WTC11 (cell line): ENCODE data around the gene DCAF17. TPM values are rescaled to one million over a fixed set of nuclear protein-coding genes. Genes with fewer than 3 reads are reported as not detected.
A peak's percentile ranks its signal among the peaks of the same experiment; 100 is the strongest.

Source experiments
- ATAC-seq: fragments of 200-7000 bp; cut with Tn5 transposase; 2 replicates; pipeline ENCODE4 v1.10.0; 2021; ENCODE audit warnings: mild to moderate bottlenecking, moderate library complexity
- CTCF ChIA-PET: fragments of 300-600 bp; sonication (Branson Sonifier 250); formaldehyde crosslinking; loops from one replicate; lab custom pipeline; 2021; ENCODE audit warnings: antibody characterized with exemption; lab: Charles Lee
- POLR2A ChIA-PET: fragments of 350-600 bp; sonication (Branson Sonifier 250); formaldehyde crosslinking; loops from one replicate; lab custom pipeline; 2021; ENCODE audit warnings: antibody characterized with exemption; lab: Charles Lee
- DNase-seq: peaks from one replicate; pipeline ENCODE4 v3.0.0; 2021; ENCODE audit warnings: low spot score
- H3K27ac Mint-ChIP-seq: 2 replicates; pipeline ENCODE4 v1.8.0; 2021; ENCODE audit warnings: mixed read lengths
- H3K27me3 Mint-ChIP-seq: 2 replicates; pipeline ENCODE4 v1.8.0; 2021; ENCODE audit warnings: low read depth, mild to moderate bottlenecking, moderate library complexity, mixed read lengths
- H3K36me3 Mint-ChIP-seq: 2 replicates; pipeline ENCODE4 v1.8.0; 2021; ENCODE audit warnings: mixed read lengths
- H3K4me1 Mint-ChIP-seq: 2 replicates; pipeline ENCODE4 v1.8.0; 2022; ENCODE audit warnings: mixed read lengths
- H3K4me3 Mint-ChIP-seq: 2 replicates; pipeline ENCODE4 v1.8.0; 2021; ENCODE audit warnings: mild to moderate bottlenecking, moderate library complexity, mixed read lengths
- H3K9me3 Mint-ChIP-seq: 2 replicates; pipeline ENCODE4 v1.8.0; 2021; ENCODE audit warnings: mixed read lengths
- AFF4 ChIP-seq: sonication (generic); formaldehyde crosslinking; IDR thresholded peaks from 2 replicates; pipeline ENCODE4 v1.8.1; 2023; ENCODE audit warnings: mild to moderate bottlenecking, missing genetic modification reagents, borderline replicate concordance
- ARID4B ChIP-seq: sonication (generic); formaldehyde crosslinking; IDR thresholded peaks from 2 replicates; pipeline ENCODE4 v1.8.0; 2023; ENCODE audit warnings: missing genetic modification reagents, mild to moderate bottlenecking, borderline replicate concordance
- ATF3 ChIP-seq: sonication (generic); formaldehyde crosslinking; conservative IDR thresholded peaks from 2 replicates; pipeline ENCODE4 v1.8.1; 2022; ENCODE audit warnings: mild to moderate bottlenecking, missing genetic modification reagents
- ATF6 ChIP-seq: sonication (generic); formaldehyde crosslinking; IDR thresholded peaks from 2 replicates; pipeline ENCODE4 v1.8.1; 2023; ENCODE audit warnings: mild to moderate bottlenecking, missing genetic modification reagents
- CDX4 ChIP-seq: fragments of 250-450 bp; sonication (Bioruptor Pico); IDR thresholded peaks from 2 replicates; pipeline ENCODE4 v1.9.0; 2021; ENCODE audit warnings: moderate library complexity, mild to moderate bottlenecking, inconsistent platforms, borderline replicate concordance
- CREB1 ChIP-seq: sonication (generic); formaldehyde crosslinking; IDR thresholded peaks from 2 replicates; pipeline ENCODE4 v1.8.0; 2023; ENCODE audit warnings: mild to moderate bottlenecking, missing genetic modification reagents
- EMX1 ChIP-seq: fragments of 250-450 bp; sonication (Bioruptor Pico); IDR thresholded peaks from 2 replicates; pipeline ENCODE4 v1.8.0; 2021; ENCODE audit warnings: mild to moderate bottlenecking
- ETV6 ChIP-seq: sonication (generic); formaldehyde crosslinking; IDR thresholded peaks from 2 replicates; pipeline ENCODE4 v1.8.1; 2022; ENCODE audit warnings: mild to moderate bottlenecking, missing genetic modification reagents
- FOXP4 ChIP-seq: sonication (generic); formaldehyde crosslinking; IDR thresholded peaks from 2 replicates; pipeline ENCODE4 v1.8.0; 2022; ENCODE audit warnings: mild to moderate bottlenecking, missing genetic modification reagents
- IRF2 ChIP-seq: sonication (generic); formaldehyde crosslinking; IDR thresholded peaks from 2 replicates; pipeline ENCODE4 v1.8.0; 2022; ENCODE audit warnings: low read depth, missing genetic modification reagents, borderline replicate concordance
- MAX ChIP-seq: sonication (generic); formaldehyde crosslinking; IDR thresholded peaks from 2 replicates; pipeline ENCODE4 v1.8.0; 2022; ENCODE audit warnings: mild to moderate bottlenecking, missing genetic modification reagents
- MYBL2 ChIP-seq: sonication (generic); formaldehyde crosslinking; IDR thresholded peaks from 2 replicates; pipeline ENCODE4 v1.8.1; 2023; ENCODE audit warnings: mild to moderate bottlenecking, moderate library complexity, missing genetic modification reagents
- NFATC4 ChIP-seq: fragments of 250-450 bp; sonication (Bioruptor Pico); IDR thresholded peaks from 2 replicates; pipeline ENCODE4 v1.9.0; 2021; ENCODE audit warnings: mild to moderate bottlenecking
- NFYB ChIP-seq: sonication (generic); formaldehyde crosslinking; conservative IDR thresholded peaks from 2 replicates; pipeline ENCODE4 v1.8.0; 2022; ENCODE audit warnings: low read depth, missing genetic modification reagents
- STAT6 ChIP-seq: sonication (generic); formaldehyde crosslinking; conservative IDR thresholded peaks from 2 replicates; pipeline ENCODE4 v1.8.1; 2023; ENCODE audit warnings: mild to moderate bottlenecking, low read depth, missing genetic modification reagents, moderate library complexity
- TP53 ChIP-seq: sonication (generic); formaldehyde crosslinking; IDR thresholded peaks from 2 replicates; pipeline ENCODE4 v1.8.1; 2023; ENCODE audit warnings: mild to moderate bottlenecking, missing genetic modification reagents
- ZNF121 ChIP-seq: sonication (generic); formaldehyde crosslinking; IDR thresholded peaks from 2 replicates; pipeline ENCODE4 v1.8.0; 2023; ENCODE audit warnings: missing genetic modification reagents
- ZNF219 ChIP-seq: sonication (generic); formaldehyde crosslinking; IDR thresholded peaks from 2 replicates; pipeline ENCODE4 v1.8.0; 2023; ENCODE audit warnings: missing genetic modification reagents, mild to moderate bottlenecking, borderline replicate concordance
- ZNF232 ChIP-seq: sonication (generic); formaldehyde crosslinking; IDR thresholded peaks from 2 replicates; pipeline ENCODE4 v1.8.0; 2022; ENCODE audit warnings: mild to moderate bottlenecking, missing genetic modification reagents
- total RNA-seq: library from RNA; stranded (reverse); gene quantifications from 3 replicates; pipeline ENCODE4 v1.2.3, GENCODE V29; 2021

Gene DCAF17
- total RNA-seq, 1 experiment from 2014 or later = 27.2 TPM

GRCh38 chr2:171407676-171408044, 26.4 kb upstream of the DCAF17 start (continued):
- TF ChIP-seq ARID4B (CRISPR knock-in tag) (no peak), TP53 (CRISPR knock-in tag) (no peak), ZNF121 (no peak), CDX4 (CRISPR knock-in tag) (no peak)
- TF ChIP-seq, all 79 proteins: peak for 0

- H3K9me3 Mint-ChIP-seq = no peaks in the 10 kb centered on the region
- H3K4me1 Mint-ChIP-seq = peaks cover 76% of the 10 kb centered on the region
- peak overlapping the region; percentile 48 for H3K4me3 Mint-ChIP-seq
- CTCF ChIA-PET = interaction anchor here (1.2 to 2.3 kb wide), 3 partner anchors 24 to 436 kb away, joined by 4 to 8 read pairs (median 6); partner anchors contain the start of genes DCAF17 and METTL8
- POLR2A ChIA-PET = interaction anchor here (1.0 to 1.3 kb wide), 3 partner anchors 24 to 198 kb away, joined by 3 to 5 read pairs (median 3); partner anchors contain the start of genes DCAF17 and METTL8
- H3K27ac Mint-ChIP-seq = peak overlapping the region; percentile 83
- H3K27me3 Mint-ChIP-seq = no peaks in the 10 kb centered on the region
- peak; percentile 46 for DNase-seq
- peaks cover 5% of the 10 kb centered on the region for H3K36me3 Mint-ChIP-seq
- peak; percentile 93 for ATAC-seq
- TF ChIP-seq MAX = no peak; the same call in 1 of the 2 replicates
- TF ChIP-seq AFF4 (CRISPR knock-in tag) = no peak
- no peak for TF ChIP-seq MYBL2 (CRISPR knock-in tag)
- TF ChIP-seq ZNF232 = no peak
- TF ChIP-seq NFYB (CRISPR knock-in tag) = no peak
- TF ChIP-seq NFATC4 = no peak
- TF ChIP-seq IRF2 = no peak
- TF ChIP-seq CREB1 = no peak
- TF ChIP-seq ATF3 (CRISPR knock-in tag) = no peak
- TF ChIP-seq EMX1 (CRISPR knock-in tag) = no peak
- TF ChIP-seq FOXP4 (CRISPR knock-in tag) = peak; percentile 45; the same call in 1 of the 2 replicates
- TF ChIP-seq STAT6 = no peak
- TF ChIP-seq ZNF219 (CRISPR knock-in tag) = no peak; the same call in 1 of the 2 replicates
- TF ChIP-seq ETV6 (CRISPR knock-in tag) = peak; percentile 88
- no peak for TF ChIP-seq ATF6
Observed at GRCh38 chr2:171409436-171409971, 24.5 kb upstream of the DCAF17 start.
